ENCODE data around the gene ZNF746. TPM values are rescaled to one million over a fixed set of nuclear protein-coding genes. Genes with fewer than 3 reads are reported as not detected.

ZNF746 gene
- total and polyA plus RNA-seq, 2 donors (not counting 3 experiments of a cell fraction or from before 2014, with no cell fraction given), result 10.5 to 20.8 TPM

- no peaks in the 10 kb centered on the region for H3K79me2 ChIP-seq (ENCODE audit: control insufficient read depth, insufficient read depth, low read length)
- no peak overlapping the region for H3K9ac ChIP-seq (replicated peaks; ENCODE audit: extremely low read depth, insufficient read depth, low read length)
- H3K4me3 ChIP-seq (replicated peaks in 1 of 3; ENCODE audit: insufficient read depth in 1 of 3, low read depth in 1 of 3, low read length in 3 of 3), result no peak overlapping the region
- no peaks in the 10 kb centered on the region for H4K20me1 ChIP-seq (replicated peaks; ENCODE audit: control insufficient read depth, extremely low read depth, insufficient read depth, low read length)
- no peak overlapping the region for H2AFZ ChIP-seq (ENCODE audit: low read depth, low read length)
- H3K9me3 ChIP-seq (replicated peaks; ENCODE audit: control insufficient read depth, insufficient read depth, low read length), result no peaks in the 10 kb centered on the region
- intact Hi-C loops (cut with micrococcal nuclease) (no loop called here), dilution Hi-C loops (cut with MboI; ENCODE audit: extremely low pct_ligation_motif_present, low sequenced_read_pairs) (no loop called here)
- no peaks in the 10 kb centered on the region for H3K9me1 ChIP-seq (replicated peaks; ENCODE audit: control insufficient read depth, extremely low read depth, insufficient read depth, low read length)
- BruUV-seq (replicated peaks), result no TSS peak
- no peak for FAIRE-seq
- TF ChIP-seq CTCF (IDR thresholded peaks at IDR 0.05; ENCODE audit: extremely low read depth in 1 of 2, insufficient read depth in 1 of 2, low read depth in 1 of 2, low read length in 2 of 2), result no peak
- no peak for TF ChIP-seq EZH2 (IDR thresholded peaks at IDR 0.05; ENCODE audit: borderline replicate concordance, low read depth, low read length, severe bottlenecking)
- no peak for TF ChIP-seq FOS (IDR thresholded peaks at IDR 0.05; ENCODE audit: borderline replicate concordance, insufficient read depth, low read length)
- TF ChIP-seq GATA2 (IDR thresholded peaks at IDR 0.05; ENCODE audit: insufficient read depth, insufficient read length, low read depth, low read length), result no peak
- no peak for TF ChIP-seq POLR2A (IDR thresholded peaks at IDR 0.05; ENCODE audit: low read depth, low read length)
- TF ChIP-seq MYC (IDR thresholded peaks at IDR 0.05; ENCODE audit: low read depth, low read length), result no peak
- no peak for TF ChIP-seq MAX (IDR thresholded peaks at IDR 0.05; ENCODE audit: insufficient read depth, insufficient read length)
- TF ChIP-seq POLR2AphosphoS5 (IDR thresholded peaks at IDR 0.05; ENCODE audit: insufficient read depth, low read depth, low read length), result no peak
- no peak for TF ChIP-seq JUN (IDR thresholded peaks at IDR 0.05; ENCODE audit: borderline replicate concordance, insufficient read depth, insufficient read length, low read depth)
- no peaks in the 10 kb centered on the region for H3K4me1 ChIP-seq (ENCODE audit: control insufficient read depth, extremely low read depth, insufficient read depth, low read length)
- POLR2A ChIA-PET, result no interaction called here
- peaks cover 0 to 2% of the 10 kb centered on the region in 2 experiments for H3K36me3 ChIP-seq (ENCODE audit: control insufficient read depth in 2 of 2, extremely low read depth in 1 of 2, insufficient read depth in 2 of 2, low read length in 2 of 2)
- no peak overlapping the region for H3K4me2 ChIP-seq (ENCODE audit: insufficient read depth, low read length)
- no peak for DNase-seq (ENCODE audit: low read depth, low spot score)
- CTCF ChIA-PET, result no interaction called here
- H3K27ac ChIP-seq (ENCODE audit: insufficient read depth, low read depth, low read length), result no peak overlapping the region
- H3K27me3 ChIP-seq (ENCODE audit: control insufficient read depth in 2 of 2, insufficient read depth in 2 of 2, low read length in 2 of 2), result no peaks in the 10 kb centered on the region
These were observed 57.4 kb downstream of the ZNF746 start for GRCh38 chr7:149440222-149440621.
